Left colon (tissue), 2 donors: ENCODE data around the gene PREB. TPM values are rescaled to one million over a fixed set of nuclear protein-coding genes. Genes with fewer than 3 reads are reported as not detected.

Experiments
- ATAC-seq: fragments of 200-7000 bp; cut with Tn5 transposase; one replicate; pipeline ENCODE4 v1.9.1; 2020; ENCODE audit warnings: mild to moderate bottlenecking, moderate library complexity
- DNase-seq, 2 donors: peaks; one replicate each; pipeline ENCODE4 v3.0.0-alpha.2; 2020
- intact Hi-C, 2 donors: fragments of 100-400 bp; cut with DNase I in 1 of 2; cut with micrococcal nuclease in 1 of 2; formaldehyde crosslinking; loops; one replicate each; pipeline versions ENCODE4 v1.11.2 to v1.14.0; 2022; cut with DNase I, micrococcal nuclease
- total RNA-seq, 2 donors: library from RNA; stranded (reverse); fragmentation: NEBNext Ultra II Directional; extraction: Animal tissue kit (Norgen Biotek cat#: 25700); gene quantifications; one replicate each; pipeline ENCODE4 v1.2.1, GENCODE V29; 2021
- donor health status: DM: no; HTN: no; CAD: no.
- donor health status: DM: yes; HTN: yes; CAD: no.

The PREB gene
- total RNA-seq, 2 donors from 2014 or later, result 40.8 to 44.7 TPM

DNA sequence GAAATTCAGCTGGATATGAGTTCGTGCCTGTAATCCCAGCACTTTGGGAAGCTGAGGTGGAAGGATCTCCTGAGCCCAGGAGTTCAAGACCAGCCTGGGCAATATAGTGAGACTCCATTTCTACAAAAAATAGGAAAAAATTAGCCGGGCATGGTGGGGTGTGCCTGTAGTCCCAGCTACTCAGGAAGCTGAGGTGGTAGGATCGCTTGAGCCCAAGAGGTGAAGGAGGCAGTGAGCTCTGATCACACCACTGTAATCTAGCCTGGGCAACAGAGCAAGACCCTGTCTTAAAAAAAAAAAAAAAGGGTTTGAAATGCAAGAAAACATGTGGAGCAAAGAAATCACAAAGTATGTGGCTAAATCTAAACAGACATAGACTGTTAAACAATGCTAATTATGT, 25.4 kb downstream of the PREB start:
- intact Hi-C loops, result no loop called here
- ATAC-seq (no peak), DNase-seq (no peak)

- DNase-seq (no peak), ATAC-seq (no peak)
- intact Hi-C loops, result no loop called here
Observed at GRCh38 chr2:27108221-27108620, 26.2 kb downstream of the PREB start.

DNA sequence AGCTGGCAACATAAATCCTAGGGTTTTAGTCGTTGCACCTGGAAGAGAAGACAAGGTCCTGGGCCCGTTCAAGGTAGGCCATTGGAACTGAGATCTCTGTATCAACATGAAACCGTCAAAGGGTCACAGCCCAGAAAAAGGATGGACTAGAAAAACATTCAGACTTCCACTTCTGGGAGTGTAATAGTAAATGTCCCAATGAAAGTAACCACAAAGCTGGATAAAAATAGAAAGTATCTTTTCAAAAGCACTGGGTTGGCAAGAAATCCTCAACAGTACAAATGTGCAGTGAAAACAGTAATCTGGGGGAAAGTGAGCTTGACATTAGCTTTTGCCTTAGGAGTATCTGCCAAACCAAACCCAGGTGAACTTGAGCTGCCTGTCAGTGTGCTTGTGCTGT, 28.5 kb downstream of the PREB start:
- ATAC-seq (no peak), DNase-seq (no peak)
- intact Hi-C loops, result no loop called here

DNA sequence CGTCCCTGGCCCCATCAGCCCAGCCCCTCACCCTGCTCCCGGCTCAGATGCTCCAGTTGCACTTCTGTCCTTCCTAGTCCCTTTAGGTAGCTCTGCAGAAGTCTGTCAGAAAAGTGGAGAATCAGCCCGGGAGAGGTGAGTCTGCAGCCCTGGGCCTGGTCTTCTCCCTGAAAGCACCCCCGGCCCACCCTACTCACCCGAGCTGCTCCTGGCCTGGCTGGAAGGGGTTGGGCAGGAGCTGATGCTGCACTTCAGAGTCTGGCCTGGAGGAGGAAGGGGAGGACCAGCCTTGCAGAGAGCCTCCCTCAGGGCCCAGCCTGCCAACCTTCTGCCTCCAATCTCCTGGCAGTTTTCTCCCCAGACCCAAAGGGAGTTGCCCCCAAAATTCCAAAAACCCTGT, 32.1 kb downstream of the PREB start:
- intact Hi-C loops, result no loop called here
- ATAC-seq, result no peak
- no peak for DNase-seq

DNA sequence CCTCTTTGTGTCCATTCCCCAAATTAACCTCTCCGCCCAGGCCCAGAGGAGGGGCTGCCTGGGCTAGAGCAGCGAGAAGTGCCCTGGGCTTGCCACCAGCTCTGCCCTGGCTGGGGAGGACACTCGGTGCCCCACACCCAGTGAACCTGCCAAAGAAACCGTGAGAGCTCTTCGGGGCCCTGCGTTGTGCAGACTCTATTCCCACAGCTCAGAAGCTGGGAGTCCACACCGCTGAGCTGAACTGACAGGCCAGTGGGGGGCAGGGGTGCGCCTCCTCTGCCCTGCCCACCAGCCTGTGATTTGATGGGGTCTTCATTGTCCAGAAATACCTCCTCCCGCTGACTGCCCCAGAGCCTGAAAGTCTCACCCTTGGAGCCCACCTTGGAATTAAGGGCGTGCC, 34.4 kb downstream of the PREB start:
- DNase-seq, result no peak
- ATAC-seq, result no peak
- intact Hi-C loops, result no loop called here

DNA sequence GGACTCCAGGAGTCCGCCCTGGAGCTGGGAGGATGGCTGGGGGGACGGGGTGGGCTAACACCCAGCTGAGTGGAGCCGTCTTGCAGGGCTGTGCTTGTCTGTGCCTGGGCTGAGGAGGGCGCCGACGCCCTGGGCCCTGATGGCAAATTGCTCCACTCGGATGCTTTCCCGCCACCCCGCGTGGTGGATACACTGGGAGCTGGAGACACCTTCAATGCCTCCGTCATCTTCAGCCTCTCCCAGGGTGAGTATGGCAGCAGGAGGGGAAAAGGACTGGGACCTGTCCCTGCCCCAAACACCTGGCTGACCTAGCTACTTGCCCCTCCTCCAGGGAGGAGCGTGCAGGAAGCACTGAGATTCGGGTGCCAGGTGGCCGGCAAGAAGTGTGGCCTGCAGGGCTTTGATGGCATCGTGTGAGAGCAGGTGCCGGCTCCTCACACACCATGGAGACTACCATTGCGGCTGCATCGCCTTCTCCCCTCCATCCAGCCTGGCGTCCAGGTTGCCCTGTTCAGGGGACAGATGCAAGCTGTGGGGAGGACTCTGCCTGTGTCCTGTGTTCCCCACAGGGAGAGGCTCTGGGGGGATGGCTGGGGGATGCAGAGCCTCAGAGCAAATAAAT, 35.0 kb downstream of the PREB start:
- no peak for DNase-seq
- intact Hi-C loops, result loop anchor here (5.0 to 10.0 kb wide), 3 partner anchors 95 to 185 kb away; partner anchors contain the start of gene TRIM54 (in 2 of the 2)
- no peak for ATAC-seq

DNA sequence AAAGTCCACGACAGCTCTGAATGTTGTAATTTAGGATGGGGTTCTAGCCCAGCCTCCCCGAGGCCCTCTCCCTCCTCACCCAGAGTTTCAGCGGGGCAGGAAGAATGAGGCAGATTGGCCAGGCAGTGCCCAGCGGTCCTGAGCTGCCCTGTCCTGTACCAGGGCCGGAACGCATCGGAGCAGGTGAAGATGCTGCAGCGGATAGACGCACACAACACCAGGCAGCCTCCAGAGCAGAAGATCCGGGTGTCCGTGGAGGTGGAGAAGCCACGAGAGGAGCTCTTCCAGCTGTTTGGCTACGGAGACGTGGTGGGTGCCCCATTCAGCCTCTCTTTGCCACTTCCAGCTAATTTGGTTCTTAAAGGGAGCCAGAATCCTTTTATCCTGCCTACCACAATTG, 37.1 kb downstream of the PREB start:
- intact Hi-C loops, result loop anchor here (5.0 to 10.0 kb wide), 3 partner anchors 97 to 187 kb away; partner anchors contain the start of gene TRIM54 (in 2 of the 2)
- no peak for ATAC-seq
- no peak for DNase-seq

DNA sequence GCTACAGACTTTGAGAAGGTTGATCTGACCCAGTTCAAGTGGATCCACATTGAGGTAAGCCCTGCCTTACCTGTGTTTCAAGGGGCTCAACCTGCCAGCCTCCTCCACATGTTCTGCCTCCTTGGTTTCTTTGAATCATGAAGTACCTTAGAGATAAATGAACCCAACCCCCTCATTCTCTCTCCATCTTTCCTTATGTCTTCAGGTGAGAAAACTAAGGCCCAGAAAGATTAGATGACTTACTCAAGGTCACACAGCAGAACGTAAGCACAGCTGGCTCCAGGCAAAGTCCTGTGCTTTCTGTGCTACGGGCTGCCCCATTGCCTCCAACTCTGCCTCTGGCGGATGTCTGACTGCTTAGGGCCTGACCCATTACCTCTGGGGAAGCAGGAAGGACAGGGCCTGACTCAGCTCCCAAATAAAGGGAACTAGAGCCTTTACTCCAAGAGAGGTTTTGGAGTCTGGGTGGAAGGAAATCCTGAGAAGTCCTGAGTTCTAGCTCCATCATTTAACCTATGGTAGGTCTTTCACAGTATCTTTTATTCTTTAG, 37.6 kb downstream of the PREB start:
- ATAC-seq, result no peak
- intact Hi-C loops, result loop anchor here (5.0 to 10.0 kb wide), 3 partner anchors 98 to 188 kb away; partner anchors contain the start of gene TRIM54 (in 2 of the 2)

DNA sequence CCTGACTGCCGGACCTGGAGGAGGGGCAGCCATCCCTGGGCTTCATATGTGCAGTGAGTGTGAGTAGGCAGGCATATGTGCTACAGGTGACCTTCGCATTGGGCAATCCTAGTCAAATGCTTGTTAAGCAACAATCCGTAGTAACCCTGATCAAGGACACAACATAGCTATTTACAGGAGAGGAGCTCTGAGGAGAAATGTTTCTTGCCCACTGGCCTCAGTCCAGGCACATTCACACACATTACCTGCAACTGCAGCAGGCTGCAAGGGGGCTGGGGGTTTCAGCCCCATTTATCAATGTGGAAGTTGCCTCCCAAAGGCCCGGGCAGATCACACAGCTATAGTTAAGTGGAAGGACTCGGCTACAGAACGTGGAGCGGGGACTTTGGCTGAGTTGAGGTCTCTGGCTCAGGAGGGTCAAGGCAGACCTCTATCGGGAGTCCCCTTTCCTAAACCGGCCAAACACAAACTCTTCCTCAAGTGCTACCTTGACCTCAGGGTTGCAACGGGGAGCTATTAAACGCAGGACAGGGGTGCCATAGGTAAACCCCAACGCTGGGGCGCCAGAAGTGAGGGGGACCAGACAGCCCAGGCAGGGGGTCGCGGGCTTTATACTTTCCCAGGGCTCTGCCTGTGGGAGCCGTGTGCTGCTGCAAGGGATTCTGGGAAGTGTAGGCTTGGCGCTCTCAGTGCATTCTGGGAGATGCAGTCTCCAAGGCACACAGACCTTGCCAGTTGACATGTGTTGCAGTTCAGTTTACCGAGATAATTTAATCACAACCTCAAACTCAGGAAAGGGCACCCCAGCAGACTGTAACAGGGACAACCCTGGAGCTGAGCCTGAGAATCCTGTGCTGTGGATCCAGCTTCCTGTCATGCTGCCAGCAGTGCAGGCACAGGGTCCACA, 38.4 kb downstream of the PREB start:
- DNase-seq, result peak in 1 of 2 donors; percentile 50
- intact Hi-C loops, result loop anchor here (5.0 to 10.0 kb wide), 3 partner anchors 99 to 189 kb away; partner anchors contain the start of gene TRIM54 (in 2 of the 2)

More for the DNA sequence above, 37.6 kb downstream of the PREB start:
- DNase-seq, result no peak

DNA sequence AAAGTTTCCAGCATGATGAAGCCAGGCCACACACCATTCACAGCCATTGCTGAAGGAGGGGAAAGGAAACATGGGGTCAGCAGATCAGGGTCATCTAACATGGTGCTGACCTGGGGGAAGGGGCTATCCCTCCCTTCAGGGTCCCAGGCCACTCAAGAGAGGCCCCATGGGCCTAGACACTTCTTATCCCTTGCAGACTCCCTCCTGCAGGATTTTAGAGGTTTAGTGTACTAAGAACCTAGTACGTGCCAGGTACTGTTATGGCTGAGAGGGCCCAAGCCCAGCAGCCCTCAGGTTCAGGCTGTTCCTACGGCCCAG, 39.0 kb downstream of the PREB start:
- ATAC-seq (no peak), DNase-seq (no peak)
- intact Hi-C loops, result loop anchor here (5.0 to 10.0 kb wide), 3 partner anchors 99 to 189 kb away; partner anchors contain the start of gene TRIM54 (in 2 of the 2)

More for the DNA sequence above, 38.4 kb downstream of the PREB start:
- peak; percentile 65 for ATAC-seq

GRCh38 chr2:27094353-27094984, 40.0 kb downstream of the PREB start:
- no peak for ATAC-seq
- no peak for DNase-seq
- intact Hi-C loops, result loop anchor here (10.0 kb wide), 2 partner anchors 100 to 190 kb away; partner anchors contain the start of gene TRIM54 (in 1 of the 2)

DNA sequence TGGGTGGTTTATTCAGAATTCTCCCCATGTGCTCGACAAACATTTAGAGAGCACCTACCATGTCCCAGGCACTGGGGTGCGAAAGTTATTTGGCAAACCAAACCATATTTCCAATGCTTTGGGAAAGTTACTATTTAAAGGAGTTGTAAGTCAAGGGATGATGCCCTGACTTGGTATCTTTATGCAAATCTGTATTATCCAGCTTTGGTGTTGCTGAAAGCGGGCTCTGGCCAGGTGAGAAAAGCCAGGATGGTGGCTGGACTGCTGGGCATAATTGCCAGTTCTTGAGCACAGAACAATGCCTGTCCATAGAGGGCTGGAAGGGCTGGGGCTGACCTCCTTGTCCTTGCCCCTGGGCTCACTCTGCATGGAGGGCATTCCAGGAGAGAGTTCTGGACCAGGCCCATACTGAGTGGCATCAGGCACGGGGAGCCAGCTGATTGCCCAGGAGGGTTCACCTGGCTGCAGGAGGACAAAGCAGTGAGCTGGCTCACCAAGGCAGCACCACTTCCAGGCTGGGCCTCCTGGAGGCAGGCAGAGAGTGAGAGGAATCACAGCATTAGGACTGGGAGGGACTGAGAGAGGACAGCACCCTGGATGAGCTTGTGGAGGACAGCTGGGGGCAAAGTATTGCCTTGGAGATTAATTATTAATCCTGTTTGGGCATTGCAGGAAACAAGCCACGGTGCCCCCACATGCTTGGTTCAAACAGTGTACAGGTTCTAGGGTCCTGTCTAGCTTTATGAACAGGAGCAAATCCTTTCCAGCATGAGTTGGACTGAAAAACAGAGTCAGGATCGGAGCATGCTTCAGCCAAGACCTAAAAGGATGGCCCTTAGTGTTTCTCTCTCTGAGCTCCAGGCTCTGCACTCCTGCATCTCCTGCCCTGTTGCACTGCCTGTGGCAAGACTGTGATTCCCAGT, 40.7 kb downstream of the PREB start:
- intact Hi-C loops, result loop anchor here (10.0 kb wide), 2 partner anchors 101 to 191 kb away; partner anchors contain the start of gene TRIM54 (in 1 of the 2)
- DNase-seq, result no peak
- ATAC-seq, result peak; percentile 42

DNA sequence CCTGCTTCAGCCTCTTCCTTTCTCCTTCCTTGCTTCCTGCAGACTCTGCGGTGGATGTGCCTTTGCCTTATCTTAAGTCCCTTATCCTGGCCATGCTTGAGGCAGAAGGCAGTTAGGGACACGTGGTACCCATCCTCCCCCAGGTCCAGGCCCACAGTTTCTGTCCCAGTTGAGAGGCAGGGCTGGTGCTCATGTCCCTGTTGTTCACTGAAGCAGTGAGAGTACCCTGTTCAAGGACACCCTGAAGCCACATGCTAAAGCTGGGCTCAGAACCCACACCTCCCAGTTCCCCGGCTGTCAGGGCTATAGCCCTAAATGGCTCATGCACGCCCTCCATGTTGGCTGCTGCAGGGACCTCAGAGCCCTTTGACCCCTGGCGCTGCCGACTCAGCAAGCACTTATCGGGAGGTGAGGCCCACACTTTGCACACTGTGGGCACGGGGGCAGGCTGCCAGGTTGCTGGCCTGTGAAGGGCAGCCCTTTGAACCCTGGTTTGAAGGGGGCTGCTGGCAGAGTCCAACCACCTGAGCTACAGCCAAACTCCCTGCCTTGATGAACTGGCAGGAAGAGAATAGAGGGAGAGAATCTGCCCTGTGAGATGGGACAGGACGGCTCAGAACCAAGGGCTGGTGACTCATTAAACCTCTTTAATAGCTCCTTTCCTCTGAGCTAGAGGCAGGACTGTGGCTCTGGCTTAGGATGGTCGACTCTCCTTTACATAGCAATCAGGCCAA, 41.6 kb downstream of the PREB start:
- peak; percentile 59 for ATAC-seq
- peak in 1 of 2 donors; percentile 53 for DNase-seq
- intact Hi-C loops, result loop anchor here (10.0 kb wide), 2 partner anchors 102 to 192 kb away; partner anchors contain the start of gene TRIM54 (in 1 of the 2)

GRCh38 chr2:27091746-27092695, 42.4 kb downstream of the PREB start:
- intact Hi-C loops, result loop anchor here (10.0 kb wide), 2 partner anchors 103 to 193 kb away; partner anchors contain the start of gene TRIM54 (in 1 of the 2)
- no peak for ATAC-seq
- DNase-seq, result no peak

DNA sequence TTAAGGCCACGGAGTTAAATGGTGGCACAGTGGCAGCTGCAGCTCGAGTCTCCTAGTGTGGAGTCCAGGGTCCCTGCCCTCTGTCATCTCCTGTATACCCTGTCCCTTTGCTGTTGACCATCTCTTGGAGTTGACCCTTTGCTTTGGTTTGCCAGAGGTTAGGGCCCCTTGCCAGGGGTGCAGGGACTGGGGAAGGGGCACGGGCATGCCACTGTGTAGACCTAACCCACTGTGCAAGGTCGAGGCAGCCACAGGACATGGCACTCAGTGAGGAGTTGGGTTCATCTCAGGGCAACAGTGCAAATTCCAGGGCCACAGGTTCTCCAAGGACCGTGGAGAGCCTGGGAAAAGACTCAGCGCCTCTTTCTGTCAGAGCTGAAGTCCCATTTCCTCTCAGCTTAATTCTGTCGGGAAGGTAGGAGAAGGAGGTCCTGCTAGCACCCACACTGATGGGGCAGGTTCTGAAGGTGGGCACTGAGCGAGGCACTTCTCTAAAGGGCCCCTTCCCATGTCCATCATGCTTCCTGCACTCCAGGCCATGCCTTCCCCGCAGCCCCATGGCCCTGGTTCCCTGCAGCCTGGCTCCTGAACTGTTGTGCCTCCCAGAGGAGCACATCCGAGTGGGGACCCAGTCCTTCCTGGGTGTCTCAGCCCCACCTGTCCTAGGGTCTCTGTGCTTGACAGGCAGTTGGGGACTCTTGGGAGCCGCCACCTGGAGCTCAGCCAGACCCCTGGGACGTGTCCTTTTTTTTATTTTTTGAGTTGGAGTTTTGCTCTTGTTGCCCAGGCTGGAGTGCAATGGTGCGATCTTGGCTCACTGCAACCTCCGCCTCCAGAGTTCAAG, 45.1 kb downstream of the PREB start:
- intact Hi-C loops, result loop anchor here (5.0 to 10.0 kb wide), 2 partner anchors 55 to 127 kb away; partner anchors contain the start of gene TMEM214 (in 1 of the 2)
- no peak for ATAC-seq
- DNase-seq, result no peak
